DMS 273 treated with DMSO at 0.1 percent for 48 hours (cell line): Measurements from ENCODE around the gene TMED4.
"Not testable (repeated sequence)": the region's sequence is repeated elsewhere in the genome, so short reads cannot be mapped to it uniquely, and the experiment has no call there.

Source experiments
- DNase-seq: peaks from one replicate; lab custom pipeline; 2025; lab: John Stamatoyannopoulos, UW

TMED4 gene

GRCh38 chr7:44568771-44569560 lies 13.1 kb downstream of the TMED4 start:
- no peak for DNase-seq

- no peak for DNase-seq
These were observed 14.1 kb downstream of the TMED4 start for GRCh38 chr7:44567884-44568283.

- no peak for DNase-seq
These were observed 15.4 kb downstream of the TMED4 start for GRCh38 chr7:44566680-44567079.

GRCh38 chr7:44565795-44566559 lies 16.1 kb downstream of the TMED4 start:
- no peak for DNase-seq

- DNase-seq: peak; percentile 37
These were observed 16.8 kb downstream of the TMED4 start for GRCh38 chr7:44565097-44565794.

- DNase-seq: no peak
These were observed 17.4 kb downstream of the TMED4 start for GRCh38 chr7:44564606-44565005.

- DNase-seq: no peak
These were observed 18.8 kb downstream of the TMED4 start for GRCh38 chr7:44563171-44563679.

- not testable (repeated sequence) for DNase-seq
These were observed 19.4 kb downstream of the TMED4 start for GRCh38 chr7:44562622-44562962.

- DNase-seq: no peak
These were observed 19.9 kb downstream of the TMED4 start for GRCh38 chr7:44561962-44562621.

- DNase-seq: no peak
These were observed 20.6 kb downstream of the TMED4 start for GRCh38 chr7:44561481-44561880.

GRCh38 chr7:44559485-44559884 lies 22.5 kb downstream of the TMED4 start:
- no peak for DNase-seq

GRCh38 chr7:44557485-44557884 lies 24.5 kb downstream of the TMED4 start:
- DNase-seq: no peak

- DNase-seq: no peak
These were observed 26.7 kb downstream of the TMED4 start for GRCh38 chr7:44555350-44555749.

- DNase-seq: not testable (repeated sequence)
These were observed 29.5 kb downstream of the TMED4 start for GRCh38 chr7:44552473-44553005.

GRCh38 chr7:44549457-44549856 lies 32.6 kb downstream of the TMED4 start:
- DNase-seq: no peak

GRCh38 chr7:44548893-44549292 lies 33.1 kb downstream of the TMED4 start:
- DNase-seq: no peak

- no peak for DNase-seq
These were observed 34.3 kb downstream of the TMED4 start for GRCh38 chr7:44547536-44548231.

GRCh38 chr7:44541876-44542610 lies 40.0 kb downstream of the TMED4 start:
- DNase-seq: no peak

GRCh38 chr7:44541028-44541869 lies 40.8 kb downstream of the TMED4 start, which contains the start of gene NPC1L1:
Gene NPC1L1 (minus strand): TSS chr7:44541330. CDS start chr7:44541259, 71 bp downstream.
- DNase-seq: no peak
